HL-60 (cell line): ENCODE data around the gene KSR1.
"Not testable (repeated sequence)": the region's sequence is repeated elsewhere in the genome, so short reads cannot be mapped to it uniquely, and the experiment has no call there.

Experiments
- DNase-seq, 2 experiments: peaks; one replicate each; pipeline ENCODE4 v3.0.0-alpha.2; 2010 to 2020; ENCODE audit warnings: low read depth in 1 of 2, low spot score in 1 of 2
- H3K27ac ChIP-seq: fragments of 250-450 bp; sonication (Bioruptor Pico); replicated peaks from 2 replicates; pipeline ENCODE4 v1.5.1; 2020; ENCODE audit warnings: mild to moderate bottlenecking, moderate library complexity
- H3K27me3 ChIP-seq: fragments of 250-450 bp; sonication (Bioruptor Pico); 2 replicates; pipeline ENCODE4 v1.5.1; 2021; ENCODE audit warnings: mild to moderate bottlenecking, moderate library complexity; ENCODE audit not compliant: insufficient read depth, poor library complexity, severe bottlenecking
- H3K4me3 ChIP-seq: replicated peaks from 2 replicates; pipeline ENCODE4 v1.5.1; 2011; ENCODE audit warnings: mild to moderate bottlenecking, control low read depth, low read length; ENCODE audit not compliant: insufficient read depth
- GABPA ChIP-seq: IDR thresholded peaks from 2 replicates; pipeline ENCODE4 v1.6.1; 2012; ENCODE audit warnings: low read depth
- POLR2AphosphoS5 ChIP-seq: IDR thresholded peaks from 2 replicates; pipeline ENCODE4 v1.6.1; 2012; ENCODE audit warnings: low read depth
- SPI1 ChIP-seq: IDR thresholded peaks from 2 replicates; pipeline ENCODE4 v1.6.1; 2012; ENCODE audit warnings: low read depth, mild to moderate bottlenecking, borderline replicate concordance
- TF ChIP-seq, protein P1 (sequence below): IDR thresholded peaks from 2 replicates; pipeline ENCODE4 v1.6.1; 2012; ENCODE audit warnings: low read depth; ENCODE audit not compliant: insufficient replicate concordance
- TF ChIP-seq, protein P2 (sequence below): IDR thresholded peaks from one replicate; pipeline ENCODE4 v1.5.1; 2011; ENCODE audit warnings: low read length, control low read depth, inconsistent platforms; ENCODE audit not compliant: insufficient read depth

KSR1 gene

DNA sequence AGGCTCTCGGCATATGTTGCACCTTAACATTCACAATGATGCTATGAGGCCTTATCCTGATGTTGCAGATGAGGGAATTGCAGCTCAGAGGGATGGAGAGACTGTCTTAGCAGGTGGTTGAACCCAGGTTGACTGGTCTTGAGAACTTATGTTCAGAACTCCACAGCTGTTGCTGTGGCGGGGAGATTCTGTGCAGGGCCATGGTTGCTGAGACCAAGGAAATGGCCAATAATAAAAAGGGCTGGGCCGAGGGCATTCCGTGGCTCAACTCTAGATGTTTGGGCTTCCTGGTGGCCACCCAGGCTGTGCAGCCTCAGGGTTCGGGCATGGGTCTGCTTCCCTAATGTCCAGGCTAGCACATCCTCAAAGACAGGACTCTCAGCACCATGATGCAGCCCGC lies 5.9 kb downstream of the KSR1 start:
- Histone ChIP-seq H3K4me3 (no peak overlapping the region), H3K27me3 (no peaks in the 10 kb centered on the region), H3K27ac (no peak overlapping the region)
- no peak for DNase-seq
- TF ChIP-seq GABPA (no peak), POLR2AphosphoS5 (no peak), SPI1 (no peak)
- TF ChIP-seq, protein P1, sequence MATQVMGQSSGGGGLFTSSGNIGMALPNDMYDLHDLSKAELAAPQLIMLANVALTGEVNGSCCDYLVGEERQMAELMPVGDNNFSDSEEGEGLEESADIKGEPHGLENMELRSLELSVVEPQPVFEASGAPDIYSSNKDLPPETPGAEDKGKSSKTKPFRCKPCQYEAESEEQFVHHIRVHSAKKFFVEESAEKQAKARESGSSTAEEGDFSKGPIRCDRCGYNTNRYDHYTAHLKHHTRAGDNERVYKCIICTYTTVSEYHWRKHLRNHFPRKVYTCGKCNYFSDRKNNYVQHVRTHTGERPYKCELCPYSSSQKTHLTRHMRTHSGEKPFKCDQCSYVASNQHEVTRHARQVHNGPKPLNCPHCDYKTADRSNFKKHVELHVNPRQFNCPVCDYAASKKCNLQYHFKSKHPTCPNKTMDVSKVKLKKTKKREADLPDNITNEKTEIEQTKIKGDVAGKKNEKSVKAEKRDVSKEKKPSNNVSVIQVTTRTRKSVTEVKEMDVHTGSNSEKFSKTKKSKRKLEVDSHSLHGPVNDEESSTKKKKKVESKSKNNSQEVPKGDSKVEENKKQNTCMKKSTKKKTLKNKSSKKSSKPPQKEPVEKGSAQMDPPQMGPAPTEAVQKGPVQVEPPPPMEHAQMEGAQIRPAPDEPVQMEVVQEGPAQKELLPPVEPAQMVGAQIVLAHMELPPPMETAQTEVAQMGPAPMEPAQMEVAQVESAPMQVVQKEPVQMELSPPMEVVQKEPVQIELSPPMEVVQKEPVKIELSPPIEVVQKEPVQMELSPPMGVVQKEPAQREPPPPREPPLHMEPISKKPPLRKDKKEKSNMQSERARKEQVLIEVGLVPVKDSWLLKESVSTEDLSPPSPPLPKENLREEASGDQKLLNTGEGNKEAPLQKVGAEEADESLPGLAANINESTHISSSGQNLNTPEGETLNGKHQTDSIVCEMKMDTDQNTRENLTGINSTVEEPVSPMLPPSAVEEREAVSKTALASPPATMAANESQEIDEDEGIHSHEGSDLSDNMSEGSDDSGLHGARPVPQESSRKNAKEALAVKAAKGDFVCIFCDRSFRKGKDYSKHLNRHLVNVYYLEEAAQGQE: no peak
- TF ChIP-seq, protein P2, sequence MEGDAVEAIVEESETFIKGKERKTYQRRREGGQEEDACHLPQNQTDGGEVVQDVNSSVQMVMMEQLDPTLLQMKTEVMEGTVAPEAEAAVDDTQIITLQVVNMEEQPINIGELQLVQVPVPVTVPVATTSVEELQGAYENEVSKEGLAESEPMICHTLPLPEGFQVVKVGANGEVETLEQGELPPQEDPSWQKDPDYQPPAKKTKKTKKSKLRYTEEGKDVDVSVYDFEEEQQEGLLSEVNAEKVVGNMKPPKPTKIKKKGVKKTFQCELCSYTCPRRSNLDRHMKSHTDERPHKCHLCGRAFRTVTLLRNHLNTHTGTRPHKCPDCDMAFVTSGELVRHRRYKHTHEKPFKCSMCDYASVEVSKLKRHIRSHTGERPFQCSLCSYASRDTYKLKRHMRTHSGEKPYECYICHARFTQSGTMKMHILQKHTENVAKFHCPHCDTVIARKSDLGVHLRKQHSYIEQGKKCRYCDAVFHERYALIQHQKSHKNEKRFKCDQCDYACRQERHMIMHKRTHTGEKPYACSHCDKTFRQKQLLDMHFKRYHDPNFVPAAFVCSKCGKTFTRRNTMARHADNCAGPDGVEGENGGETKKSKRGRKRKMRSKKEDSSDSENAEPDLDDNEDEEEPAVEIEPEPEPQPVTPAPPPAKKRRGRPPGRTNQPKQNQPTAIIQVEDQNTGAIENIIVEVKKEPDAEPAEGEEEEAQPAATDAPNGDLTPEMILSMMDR: no peak

DNA sequence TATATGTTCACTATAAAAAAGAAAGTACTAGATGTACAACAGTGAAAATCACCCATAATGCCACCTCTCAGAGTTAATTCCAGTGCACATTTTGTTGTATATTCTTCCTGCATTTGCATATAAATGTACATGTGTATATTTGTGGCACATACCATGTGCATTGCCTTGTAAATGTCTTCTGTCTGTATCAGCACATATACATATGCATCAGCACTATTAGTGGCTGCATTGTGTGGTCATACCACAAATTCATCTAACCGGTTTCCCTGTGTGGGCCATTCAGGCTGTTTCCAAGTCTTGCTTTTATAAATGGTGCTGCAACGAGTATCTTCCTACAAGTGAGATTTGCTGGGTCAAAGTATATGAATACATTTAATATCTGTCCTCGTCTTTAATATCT lies 6.5 kb downstream of the KSR1 start:
- no peak overlapping the region for H3K27ac ChIP-seq
- H3K4me3 ChIP-seq: no peak overlapping the region
- no peaks in the 10 kb centered on the region for H3K27me3 ChIP-seq
- TF ChIP-seq, protein P1: no peak
- TF ChIP-seq SPI1 (no peak), POLR2AphosphoS5 (no peak), GABPA (no peak)
- TF ChIP-seq, protein P2: no peak
- DNase-seq: no peak

DNA sequence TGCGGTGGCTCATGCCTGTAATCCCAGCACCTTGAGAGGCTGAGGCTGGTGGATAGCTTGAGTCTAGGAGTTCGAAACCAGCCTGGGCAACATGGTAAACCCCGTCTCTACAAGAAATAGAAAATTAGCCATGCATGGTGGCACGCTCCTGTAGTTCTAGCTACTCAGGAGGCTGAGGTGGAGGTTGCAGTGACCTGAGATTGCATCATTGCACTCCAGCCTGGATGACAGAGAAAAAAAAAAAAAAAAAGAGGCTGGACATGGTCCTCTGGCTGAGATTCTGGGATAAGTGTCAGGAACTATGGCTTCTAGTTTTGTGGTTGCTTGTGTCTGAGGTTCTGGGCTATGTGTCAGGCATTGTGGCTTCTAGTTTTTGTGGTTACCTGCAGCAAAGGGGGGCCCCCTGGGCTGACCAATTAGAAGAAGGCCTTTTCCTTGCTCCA lies 7.0 kb downstream of the KSR1 start:
- no peak overlapping the region for H3K4me3 ChIP-seq
- no peak for DNase-seq
- H3K27ac ChIP-seq: no peak overlapping the region
- H3K27me3 ChIP-seq: no peaks in the 10 kb centered on the region
- TF ChIP-seq SPI1: no peak
- TF ChIP-seq POLR2AphosphoS5: no peak
- TF ChIP-seq, protein P1: no peak
- TF ChIP-seq, protein P2: no peak
- TF ChIP-seq GABPA: no peak

DNA sequence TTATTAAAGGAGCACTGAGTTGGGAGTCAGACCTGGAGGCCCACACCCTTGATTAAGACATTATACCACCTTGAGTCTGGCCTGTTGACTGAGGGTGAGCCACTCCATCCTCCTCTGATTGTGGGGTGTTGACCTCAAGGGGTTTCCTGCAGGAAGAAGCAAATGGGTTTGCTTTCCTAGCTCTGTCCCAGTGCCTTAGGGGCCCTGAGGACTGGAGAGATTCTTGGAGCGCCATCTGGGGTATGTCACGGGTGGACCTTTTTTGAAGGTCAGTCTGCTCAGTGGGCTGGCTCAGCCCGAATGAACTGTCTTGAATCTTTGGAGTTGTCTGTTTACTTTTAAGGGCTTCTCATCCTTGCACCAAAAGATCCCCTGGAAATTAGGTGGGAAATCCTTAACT lies 7.8 kb downstream of the KSR1 start:
- not testable (repeated sequence) for H3K27me3 ChIP-seq, H3K27ac ChIP-seq, DNase-seq, H3K4me3 ChIP-seq
